MM.1S (cell line): ENCODE results near the gene BCL2L14.
A peak's percentile ranks its signal among the peaks of the same experiment; 100 is the strongest.

ENCODE experiments used
- DNase-seq: peaks from one replicate; pipeline ENCODE4 v3.0.0-alpha.2; 2015
- H2AFZ ChIP-seq: fragments of 300-600 bp; sonication (generic); 2 replicates; pipeline ENCODE4 v1.6.0; 2016; ENCODE audit warnings: antibody characterized with exemption, low read length
- H3F3A ChIP-seq: fragments of 300-600 bp; sonication (generic); 2 replicates; pipeline ENCODE4 v1.6.1; 2016; ENCODE audit warnings: mild to moderate bottlenecking, antibody characterized with exemption, low read length, moderate library complexity, mixed read lengths; ENCODE audit not compliant: insufficient read depth
- H3K27ac ChIP-seq: fragments of 300-600 bp; sonication (generic); 2 replicates; pipeline ENCODE4 v1.5.1; 2016; ENCODE audit warnings: mild to moderate bottlenecking, low read length
- H3K27me3 ChIP-seq: fragments of 300-600 bp; sonication (generic); replicated peaks from 2 replicates; pipeline ENCODE4 v1.6.0; 2016; ENCODE audit warnings: low read length; ENCODE audit not compliant: insufficient read depth
- H3K36me3 ChIP-seq: fragments of 300-600 bp; sonication (generic); replicated peaks from 2 replicates; pipeline ENCODE4 v1.6.1; 2016; ENCODE audit warnings: mild to moderate bottlenecking, low read length, mixed read lengths; ENCODE audit not compliant: insufficient read depth
- H3K4me1 ChIP-seq: fragments of 300-600 bp; sonication (generic); 2 replicates; pipeline ENCODE4 v1.6.1; 2016; ENCODE audit warnings: low read length, mixed read lengths
- H3K4me2 ChIP-seq: fragments of 300-600 bp; sonication (generic); 2 replicates; pipeline ENCODE4 v1.6.0; 2016; ENCODE audit warnings: low read depth, low read length
- H3K4me3 ChIP-seq: fragments of 300-600 bp; sonication (generic); 2 replicates; pipeline ENCODE4 v1.5.1; 2016; ENCODE audit warnings: low read length, mixed read lengths
- H3K79me2 ChIP-seq: fragments of 300-600 bp; sonication (generic); 2 replicates; pipeline ENCODE4 v1.6.1; 2016; ENCODE audit warnings: mixed run types, low read length, mixed read lengths
- H3K9ac ChIP-seq: fragments of 300-600 bp; sonication (generic); 2 replicates; pipeline ENCODE4 v1.6.1; 2016; ENCODE audit warnings: low read length, mixed read lengths
- H3K9me2 ChIP-seq: fragments of 300-600 bp; sonication (generic); replicated peaks from 2 replicates; pipeline ENCODE4 v1.6.1; 2016; ENCODE audit warnings: mild to moderate bottlenecking, low read length, mixed read lengths; ENCODE audit not compliant: insufficient read depth
- H3K9me3 ChIP-seq: fragments of 300-600 bp; sonication (generic); replicated peaks from 2 replicates; pipeline ENCODE4 v1.6.1; 2016; ENCODE audit warnings: mild to moderate bottlenecking, low read length, mixed read lengths; ENCODE audit not compliant: insufficient read depth
- H4K20me1 ChIP-seq: fragments of 300-600 bp; sonication (generic); 2 replicates; pipeline ENCODE4 v1.6.1; 2016; ENCODE audit warnings: mild to moderate bottlenecking, low read length, moderate library complexity, mixed read lengths; ENCODE audit not compliant: insufficient read depth
- CTCF ChIP-seq: fragments of 300-600 bp; sonication (generic); IDR thresholded peaks from 2 replicates; pipeline ENCODE4 v1.5.1; 2016; ENCODE audit warnings: antibody characterized with exemption, low read length, mixed read lengths
- EZH2 ChIP-seq: fragments of 300-600 bp; sonication (generic); optimal IDR thresholded peaks from 2 replicates; pipeline ENCODE3; 2017; ENCODE audit warnings: low read depth, mild to moderate bottlenecking, antibody characterized with exemption, low read length, mixed read lengths
- EZH2phosphoT487 ChIP-seq: fragments of 300-600 bp; sonication (generic); IDR thresholded peaks from 2 replicates; pipeline ENCODE4 v1.6.1; 2018; ENCODE audit warnings: antibody characterized with exemption, low read length

BCL2L14 gene

GRCh38 chr12:12024911-12025682 is 45.6 kb upstream of the BCL2L14 start:
- Histone ChIP-seq H4K20me1 (no peaks in the 10 kb centered on the region), H3K9ac (peak overlapping the region; percentile 36), H3K9me2 (no peaks in the 10 kb centered on the region), H3F3A (peaks cover 21% of the 10 kb centered on the region), H3K27me3 (no peaks in the 10 kb centered on the region), H3K4me1 (peaks cover 18% of the 10 kb centered on the region), H3K4me3 (peak overlapping the region; percentile 42; the same call in 1 of the 2 replicates), H3K9me3 (no peaks in the 10 kb centered on the region), H3K4me2 (peak overlapping the region; percentile 51), H3K36me3 (no peaks in the 10 kb centered on the region), H2AFZ (peak overlapping the region; percentile 32), H3K79me2 (no peaks in the 10 kb centered on the region), H3K27ac (peak overlapping the region; percentile 78)
- DNase-seq: peak; percentile 89
- TF ChIP-seq CTCF (no peak), EZH2 (no peak), EZH2phosphoT487 (no peak)

- peaks cover 18% of the 10 kb centered on the region for H3K4me1 ChIP-seq
- H3K4me2 ChIP-seq: peak overlapping the region; percentile 51; the same call in 1 of the 2 replicates
- H3K9ac ChIP-seq: no peak overlapping the region
Observed at GRCh38 chr12:12025799-12026386, 44.8 kb upstream of the BCL2L14 start.

GRCh38 chr12:12028668-12029402 is 41.9 kb upstream of the BCL2L14 start:
- Histone ChIP-seq H3K4me2 (no peak overlapping the region), H3F3A (peaks cover 21% of the 10 kb centered on the region), H3K4me3 (no peak overlapping the region)

More at GRCh38 chr12:12025799-12026386, 44.8 kb upstream of the BCL2L14 start:
- TF ChIP-seq EZH2phosphoT487: no peak
- no peak for TF ChIP-seq CTCF
- TF ChIP-seq EZH2: no peak
- H3K36me3 ChIP-seq: no peaks in the 10 kb centered on the region
- H4K20me1 ChIP-seq: no peaks in the 10 kb centered on the region
- no peaks in the 10 kb centered on the region for H3K79me2 ChIP-seq
- H3F3A ChIP-seq: peaks cover 21% of the 10 kb centered on the region
- DNase-seq: no peak
- H3K9me3 ChIP-seq: no peaks in the 10 kb centered on the region
- H2AFZ ChIP-seq: no peak overlapping the region
- no peak overlapping the region for H3K4me3 ChIP-seq
- peak overlapping the region; percentile 78; the same call in 1 of the 2 replicates for H3K27ac ChIP-seq
- no peaks in the 10 kb centered on the region for H3K9me2 ChIP-seq
- no peaks in the 10 kb centered on the region for H3K27me3 ChIP-seq

More at GRCh38 chr12:12028668-12029402, 41.9 kb upstream of the BCL2L14 start:
- no peaks in the 10 kb centered on the region for H3K27me3 ChIP-seq
- H3K27ac ChIP-seq: no peak overlapping the region
- H3K9me3 ChIP-seq: no peaks in the 10 kb centered on the region
- H3K79me2 ChIP-seq: no peaks in the 10 kb centered on the region
- DNase-seq: no peak
- TF ChIP-seq EZH2 (no peak), CTCF (no peak), EZH2phosphoT487 (no peak)
- H2AFZ ChIP-seq: no peak overlapping the region
- H3K36me3 ChIP-seq: no peaks in the 10 kb centered on the region
- H3K9ac ChIP-seq: no peak overlapping the region
- H4K20me1 ChIP-seq: no peaks in the 10 kb centered on the region
- peaks cover 18% of the 10 kb centered on the region for H3K4me1 ChIP-seq
- no peaks in the 10 kb centered on the region for H3K9me2 ChIP-seq
